Panc1 (cell line): ENCODE results near the gene PRKAA1. TPM values are rescaled to one million over a fixed set of nuclear protein-coding genes. Genes with fewer than 3 reads are reported as not detected.
"Not testable (repeated sequence)": the region's sequence is repeated elsewhere in the genome, so short reads cannot be mapped to it uniquely, and the experiment has no call there.

Source experiments
- ATAC-seq: fragments of 200-7000 bp; cut with Tn5 transposase; 2 replicates; pipeline ENCODE4 v1.9.1; 2020; ENCODE audit warnings: mild to moderate bottlenecking, moderate library complexity
- BruUV-seq: library from RNA; stranded (reverse); fragments of 400-500 nt; replicated peaks from 2 replicates; lab custom pipeline; 2021; lab: Mats Ljungman, UMichigan
- CTCF ChIA-PET: fragments of 300-600 bp; sonication (Branson Sonifier 250); formaldehyde crosslinking; loops from one replicate; lab custom pipeline; 2022; ENCODE audit warnings: antibody characterized with exemption; lab: Charles Lee
- POLR2A ChIA-PET: fragments of 300-600 bp; sonication (Branson Sonifier 250); formaldehyde crosslinking; loops from one replicate; lab custom pipeline; 2022; ENCODE audit warnings: antibody characterized with exemption; lab: Charles Lee
- DNase-seq: peaks from one replicate; pipeline ENCODE4 v3.0.0-alpha.2; 2010; ENCODE audit warnings: low read depth, low spot score
- H3K27ac ChIP-seq: 2 replicates; pipeline ENCODE4 v1.5.1; 2011; ENCODE audit warnings: mild to moderate bottlenecking, low read length, inconsistent platforms
- H3K27me3 ChIP-seq: fragments of 200-500 bp; sonication (Bioruptor generic); 2 replicates; pipeline ENCODE4 v1.6.0; 2014; ENCODE audit warnings: low read length, inconsistent platforms; ENCODE audit not compliant: control insufficient read depth, insufficient read depth
- H3K36me3 ChIP-seq: fragments of 200-500 bp; sonication (Bioruptor generic); 2 replicates; pipeline ENCODE4 v1.5.1; 2014; ENCODE audit warnings: inconsistent platforms, mild to moderate bottlenecking, low read length, moderate library complexity; ENCODE audit not compliant: control insufficient read depth, insufficient read depth
- H3K4me1 ChIP-seq: 2 replicates; pipeline ENCODE4 v1.5.1; 2011; ENCODE audit warnings: inconsistent platforms, mild to moderate bottlenecking, low read length, moderate library complexity; ENCODE audit not compliant: control insufficient read depth, insufficient read depth
- H3K4me3 ChIP-seq, 2 experiments: 2 replicates each; pipeline ENCODE4 v1.5.1; 2011 to 2012; ENCODE audit warnings: low read depth in 2 of 2, low read length in 2 of 2, mild to moderate bottlenecking in 2 of 2, inconsistent platforms in 1 of 2, moderate library complexity in 1 of 2
- H3K9me3 ChIP-seq: fragments of 200-500 bp; sonication (Bioruptor generic); 2 replicates; pipeline ENCODE4 v1.5.1; 2014; ENCODE audit warnings: low read depth, mild to moderate bottlenecking, inconsistent platforms, low read length, moderate library complexity; ENCODE audit not compliant: control insufficient read depth, insufficient read depth
- CTCF ChIP-seq: fragments of 450-650 bp; IDR thresholded peaks from 2 replicates; pipeline ENCODE4 v1.5.1; 2017; ENCODE audit warnings: mild to moderate bottlenecking
- POLR2AphosphoS5 ChIP-seq: IDR thresholded peaks from 2 replicates; pipeline ENCODE4 v1.6.1; 2012; ENCODE audit warnings: mild to moderate bottlenecking, low read depth, low read length, moderate library complexity
- REST ChIP-seq, 2 experiments: IDR thresholded peaks; 2 replicates each; pipeline ENCODE4 v1.6.1; 2011 to 2012; ENCODE audit warnings: low read depth in 2 of 2, control low read depth in 1 of 2, low read length in 1 of 2, mild to moderate bottlenecking in 1 of 2, moderate library complexity in 1 of 2; ENCODE audit not compliant: insufficient read depth in 1 of 2
- SIN3A ChIP-seq: IDR thresholded peaks from 2 replicates; pipeline ENCODE4 v1.6.1; 2012; ENCODE audit warnings: low read depth, mild to moderate bottlenecking, low read length, moderate library complexity, borderline replicate concordance; ENCODE audit not compliant: insufficient read depth
- TCF7L2 ChIP-seq: IDR thresholded peaks from 2 replicates; pipeline ENCODE4 v1.6.1; 2011; ENCODE audit warnings: mild to moderate bottlenecking, low read depth, low read length, inconsistent platforms
- in situ Hi-C: cut with HindIII; loops from 2 replicates; pipeline ENCODE4 v1.10.0; 2016; ENCODE audit warnings: low sequenced_read_pairs, low pct_unique_long_range_greater_than_20kb
- intact Hi-C: fragments of 100-400 bp; cut with micrococcal nuclease; formaldehyde crosslinking; loops from one replicate; pipeline ENCODE4 v1.10.0; 2022; ENCODE audit not compliant: unreplicated experiment
- total RNA-seq: library from RNA; stranded (reverse); gene quantifications from one replicate; pipeline ENCODE4 v1.2.1, GENCODE V29; 2021; ENCODE audit not compliant: unreplicated experiment

PRKAA1 gene
- total RNA-seq, 1 experiment from 2014 or later = 75.8 TPM

DNA sequence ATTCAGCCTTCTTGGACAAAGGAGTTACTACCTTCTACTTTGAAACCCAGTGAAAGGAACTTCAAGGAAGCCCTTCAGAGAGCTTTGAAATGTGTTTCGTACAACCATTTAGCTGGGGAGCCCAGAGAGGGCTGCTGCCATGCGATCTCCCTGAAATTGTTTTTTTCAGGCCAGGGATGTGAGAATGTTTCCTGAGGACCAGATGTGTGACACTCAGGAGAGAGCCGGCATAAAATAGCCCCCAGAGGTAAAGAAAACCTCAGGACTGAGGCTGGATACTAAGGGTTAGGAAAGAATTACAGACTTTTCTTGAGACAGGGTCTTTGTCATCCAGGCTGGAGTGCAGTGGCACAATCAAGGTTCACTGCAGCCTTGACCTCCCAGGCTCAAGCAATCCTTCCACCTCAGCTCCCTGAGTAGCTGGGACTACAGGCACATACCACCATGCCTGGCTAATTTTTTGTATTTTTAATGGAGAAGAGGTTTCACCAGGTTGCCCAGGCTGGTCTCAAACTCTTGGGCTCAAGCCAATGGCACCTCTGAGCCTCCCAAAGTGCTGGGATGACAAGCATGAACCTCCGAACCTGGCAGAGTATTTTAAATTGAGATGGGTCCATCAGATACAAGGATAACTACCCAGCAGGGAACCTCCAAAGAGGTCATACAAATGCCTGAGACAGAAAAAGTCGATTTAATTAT, 28.5 kb upstream of the PRKAA1 start:
- ChIA-PET CTCF (no interaction called here), POLR2A (no interaction called here)
- in situ Hi-C loops (no loop called here), intact Hi-C loops (no loop called here)
- H3K27ac ChIP-seq = no peak overlapping the region
- DNase-seq = no peak
- no peak for TF ChIP-seq TCF7L2
- TF ChIP-seq POLR2AphosphoS5 = no peak; the same call in 1 of the 2 replicates
- TF ChIP-seq REST (IDR thresholded peaks at IDR 0.05; ENCODE audit: insufficient read depth in 1 of 2, low read depth in 2 of 2, low read length in 1 of 2) = no peak
- no peak overlapping the region for H3K4me3 ChIP-seq
- BruUV-seq = no TSS peak
- peaks cover 3% of the 10 kb centered on the region; the same call in 1 of the 2 replicates for H3K4me1 ChIP-seq
- H3K36me3 ChIP-seq = peaks cover 37% of the 10 kb centered on the region
- H3K9me3 ChIP-seq = no peaks in the 10 kb centered on the region
- ATAC-seq = no peak
- H3K27me3 ChIP-seq = no peaks in the 10 kb centered on the region

- H3K4me3 ChIP-seq, DNase-seq, CTCF ChIA-PET, H3K4me1 ChIP-seq, BruUV-seq, in situ Hi-C loops, H3K27me3 ChIP-seq, H3K9me3 ChIP-seq, intact Hi-C loops, H3K27ac ChIP-seq: not testable (repeated sequence)
- TF ChIP-seq POLR2AphosphoS5 = peak; percentile 58
- POLR2A ChIA-PET = interaction anchor here (1.0 kb wide), 1 partner anchor 14 kb away, joined by 3 read pairs; no protein-coding TSS in a partner anchor
- peaks cover 29% of the 10 kb centered on the region for H3K36me3 ChIP-seq
- ATAC-seq = peak; percentile 54
These were observed 27.4 kb upstream of the PRKAA1 start for GRCh38 chr5:40825461-40826043.

DNA sequence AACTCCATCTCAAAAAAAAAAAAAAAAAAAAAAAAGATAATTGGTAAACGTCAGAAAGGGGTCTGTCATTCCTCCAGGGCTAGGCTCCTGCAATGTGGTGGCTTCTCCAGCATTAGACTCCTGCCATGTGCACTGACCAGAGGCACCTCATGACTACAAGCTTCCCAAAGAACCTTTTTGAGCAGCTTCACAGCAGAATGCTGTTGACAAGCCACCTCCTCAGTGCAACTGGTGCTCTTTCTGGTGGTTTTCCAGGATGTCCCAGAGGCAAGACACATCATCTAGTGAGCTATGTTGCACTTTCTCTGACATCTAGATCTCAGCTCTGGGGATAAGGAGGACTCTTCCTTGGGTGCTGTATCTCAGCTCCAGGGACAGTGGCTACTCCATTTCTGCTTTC, 25.3 kb upstream of the PRKAA1 start:
- peak; percentile 32 for ATAC-seq
- CTCF ChIA-PET = no interaction called here
- POLR2A ChIA-PET = no interaction called here

More for the DNA sequence above, 25.3 kb upstream of the PRKAA1 start:
- intact Hi-C loops = no loop called here
- Histone ChIP-seq H3K4me1 (no peaks in the 10 kb centered on the region), H3K36me3 (peaks cover 13% of the 10 kb centered on the region), H3K27me3 (no peaks in the 10 kb centered on the region), H3K27ac (no peak overlapping the region), H3K4me3 (no peak overlapping the region), H3K9me3 (no peaks in the 10 kb centered on the region)
- TF ChIP-seq POLR2AphosphoS5 (no peak), REST (IDR thresholded peaks at IDR 0.05; ENCODE audit: insufficient read depth in 1 of 2, low read depth in 2 of 2, low read length in 1 of 2) (no peak), SIN3A (no peak), TCF7L2 (no peak), CTCF (no peak)
- no peak for DNase-seq
- no TSS peak for BruUV-seq
- in situ Hi-C loops = no loop called here
